Caco-2 (cell line): ENCODE measurements around the gene NT5M. TPM values are rescaled to one million over a fixed set of nuclear protein-coding genes. Genes with fewer than 3 reads are reported as not detected.

Experiments used
- BruUV-seq: library from RNA; stranded (reverse); fragments of 400-500 nt; replicated peaks from 2 replicates; lab custom pipeline; 2021; lab: Mats Ljungman, UMichigan
- CTCF ChIA-PET: fragments of 300-600 bp; sonication (Branson Sonifier 250); formaldehyde crosslinking; loops from one replicate; lab custom pipeline; 2022; ENCODE audit warnings: antibody characterized with exemption; lab: Charles Lee
- POLR2A ChIA-PET: fragments of 300-600 bp; sonication (Branson Sonifier 250); formaldehyde crosslinking; loops from one replicate; lab custom pipeline; 2022; ENCODE audit warnings: antibody characterized with exemption; lab: Charles Lee
- DNase-seq, 2 experiments: peaks; one replicate each; pipeline versions ENCODE4 v3.0.0 to v3.0.0-alpha.2; 2020 to 2022
- H3K27me3 ChIP-seq: replicated peaks from 2 replicates; pipeline ENCODE4 v1.6.0; 2011; ENCODE audit warnings: low read length; ENCODE audit not compliant: control insufficient read depth, insufficient read depth
- H3K36me3 ChIP-seq: 2 replicates; pipeline ENCODE4 v1.5.1; 2011; ENCODE audit warnings: low read length; ENCODE audit not compliant: control insufficient read depth, insufficient read depth
- H3K4me1 ChIP-seq: fragments of 250-450 bp; sonication (Bioruptor Pico); 2 replicates; pipeline ENCODE4 v1.5.1; 2020; ENCODE audit warnings: mild to moderate bottlenecking
- H3K4me3 ChIP-seq: 2 replicates; pipeline ENCODE4 v1.5.1; 2011; ENCODE audit warnings: low read depth, mild to moderate bottlenecking, control low read depth, low read length
- H3K9me3 ChIP-seq: fragments of 250-450 bp; sonication (Bioruptor Pico); 2 replicates; pipeline ENCODE4 v1.5.1; 2020; ENCODE audit warnings: mild to moderate bottlenecking, moderate library complexity
- H3K27ac Mint-ChIP-seq: one replicate; pipeline ENCODE4 v1.8.0; 2022; ENCODE audit warnings: mixed read lengths; ENCODE audit not compliant: unreplicated experiment
- H3K27me3 Mint-ChIP-seq: one replicate; pipeline ENCODE4 v1.8.0; 2022; ENCODE audit warnings: mixed read lengths; ENCODE audit not compliant: insufficient read depth, unreplicated experiment
- H3K36me3 Mint-ChIP-seq: one replicate; pipeline ENCODE4 v1.8.0; 2022; ENCODE audit warnings: mild to moderate bottlenecking, mixed read lengths; ENCODE audit not compliant: insufficient read depth, unreplicated experiment
- H3K4me1 Mint-ChIP-seq: one replicate; pipeline ENCODE4 v1.8.0; 2022; ENCODE audit warnings: low read depth, mixed read lengths; ENCODE audit not compliant: unreplicated experiment
- H3K4me3 Mint-ChIP-seq: one replicate; pipeline ENCODE4 v1.8.0; 2022; ENCODE audit warnings: mild to moderate bottlenecking, moderate library complexity, mixed read lengths; ENCODE audit not compliant: unreplicated experiment
- H3K9me3 Mint-ChIP-seq: one replicate; pipeline ENCODE4 v1.8.0; 2022; ENCODE audit warnings: mixed read lengths; ENCODE audit not compliant: unreplicated experiment
- intact Hi-C: fragments of 100-400 bp; cut with micrococcal nuclease; formaldehyde crosslinking; loops from one replicate; pipeline ENCODE4 v1.10.0; 2022; ENCODE audit not compliant: unreplicated experiment
- total RNA-seq: library from RNA; stranded (reverse); gene quantifications from 2 replicates; pipeline ENCODE4 v1.2.3, GENCODE V29; 2022
- TF ChIP-seq, protein P1 (sequence below), 2 experiments: fragments of 200-600 bp in 1 of 2; IDR thresholded peaks; 1 replicate in 1 of 2; 2 replicates in 1 of 2; pipeline versions ENCODE4 v1.5.1 to v1.8.0; 2011 to 2022; ENCODE audit warnings: antibody characterized with exemption in 1 of 2, control low read depth in 1 of 2, inconsistent platforms in 1 of 2, low read depth in 1 of 2, low read length in 1 of 2, mild to moderate bottlenecking in 1 of 2, moderate library complexity in 1 of 2; ENCODE audit not compliant: insufficient read depth in 1 of 2, severe bottlenecking in 1 of 2, unreplicated experiment in 1 of 2

Gene NT5M
- total RNA-seq, 1 experiment from 2014 or later, result 1.3 TPM

DNA sequence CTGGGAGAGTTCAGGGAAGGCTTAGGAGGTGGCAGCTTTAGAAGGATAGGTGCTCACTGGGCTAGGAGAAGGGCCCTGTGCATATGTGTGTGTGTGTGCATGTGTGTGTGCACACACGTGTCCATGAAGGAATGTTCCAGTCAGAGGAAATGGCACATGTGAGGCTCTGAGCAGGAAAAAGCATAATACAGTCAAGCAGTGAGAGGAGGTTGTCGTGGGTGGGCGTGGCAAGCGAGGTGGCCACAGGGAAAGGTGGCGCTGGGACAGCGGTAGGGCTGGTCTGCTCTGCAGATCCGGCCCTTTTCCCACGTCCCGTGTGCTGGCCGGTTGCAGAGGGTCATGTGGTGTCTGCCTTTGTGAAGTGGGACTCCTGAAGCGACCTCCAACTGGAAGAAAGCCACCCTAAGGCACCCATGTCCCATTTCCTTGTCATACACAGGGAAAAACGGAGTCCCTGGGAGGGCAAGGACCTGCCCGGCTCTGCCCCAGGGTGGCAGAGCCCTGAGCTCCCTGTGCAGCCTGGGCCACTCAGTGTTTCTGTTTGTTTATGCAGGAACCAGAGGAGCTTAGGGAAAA, 40.1 kb downstream of the NT5M start:
- ChIA-PET CTCF (no interaction called here), POLR2A (no interaction called here)
- DNase-seq, result peak in 1 of 2 experiments; percentile 27
- H3K4me1 Mint-ChIP-seq, result no peaks in the 10 kb centered on the region
- no peak overlapping the region for H3K27ac Mint-ChIP-seq
- peaks cover 6% of the 10 kb centered on the region; the same call in 1 of the 2 replicates for H3K4me1 ChIP-seq
- H3K36me3 Mint-ChIP-seq, result no peaks in the 10 kb centered on the region
- H3K4me3 ChIP-seq, result no peak overlapping the region
- intact Hi-C loops, result no loop called here
- BruUV-seq, result no TSS peak
- TF ChIP-seq, protein P1, sequence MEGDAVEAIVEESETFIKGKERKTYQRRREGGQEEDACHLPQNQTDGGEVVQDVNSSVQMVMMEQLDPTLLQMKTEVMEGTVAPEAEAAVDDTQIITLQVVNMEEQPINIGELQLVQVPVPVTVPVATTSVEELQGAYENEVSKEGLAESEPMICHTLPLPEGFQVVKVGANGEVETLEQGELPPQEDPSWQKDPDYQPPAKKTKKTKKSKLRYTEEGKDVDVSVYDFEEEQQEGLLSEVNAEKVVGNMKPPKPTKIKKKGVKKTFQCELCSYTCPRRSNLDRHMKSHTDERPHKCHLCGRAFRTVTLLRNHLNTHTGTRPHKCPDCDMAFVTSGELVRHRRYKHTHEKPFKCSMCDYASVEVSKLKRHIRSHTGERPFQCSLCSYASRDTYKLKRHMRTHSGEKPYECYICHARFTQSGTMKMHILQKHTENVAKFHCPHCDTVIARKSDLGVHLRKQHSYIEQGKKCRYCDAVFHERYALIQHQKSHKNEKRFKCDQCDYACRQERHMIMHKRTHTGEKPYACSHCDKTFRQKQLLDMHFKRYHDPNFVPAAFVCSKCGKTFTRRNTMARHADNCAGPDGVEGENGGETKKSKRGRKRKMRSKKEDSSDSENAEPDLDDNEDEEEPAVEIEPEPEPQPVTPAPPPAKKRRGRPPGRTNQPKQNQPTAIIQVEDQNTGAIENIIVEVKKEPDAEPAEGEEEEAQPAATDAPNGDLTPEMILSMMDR (IDR thresholded peaks at IDR 0.05; ENCODE audit: insufficient read depth in 1 of 2, low read depth in 1 of 2, low read length in 1 of 2, severe bottlenecking in 1 of 2, unreplicated experiment in 1 of 2), result no peak
- no peaks in the 10 kb centered on the region for H3K27me3 ChIP-seq
- no peaks in the 10 kb centered on the region for H3K36me3 ChIP-seq
- H3K4me3 Mint-ChIP-seq, result no peak overlapping the region
- no peaks in the 10 kb centered on the region for H3K9me3 Mint-ChIP-seq
- no peaks in the 10 kb centered on the region for H3K27me3 Mint-ChIP-seq
- no peaks in the 10 kb centered on the region for H3K9me3 ChIP-seq

DNA sequence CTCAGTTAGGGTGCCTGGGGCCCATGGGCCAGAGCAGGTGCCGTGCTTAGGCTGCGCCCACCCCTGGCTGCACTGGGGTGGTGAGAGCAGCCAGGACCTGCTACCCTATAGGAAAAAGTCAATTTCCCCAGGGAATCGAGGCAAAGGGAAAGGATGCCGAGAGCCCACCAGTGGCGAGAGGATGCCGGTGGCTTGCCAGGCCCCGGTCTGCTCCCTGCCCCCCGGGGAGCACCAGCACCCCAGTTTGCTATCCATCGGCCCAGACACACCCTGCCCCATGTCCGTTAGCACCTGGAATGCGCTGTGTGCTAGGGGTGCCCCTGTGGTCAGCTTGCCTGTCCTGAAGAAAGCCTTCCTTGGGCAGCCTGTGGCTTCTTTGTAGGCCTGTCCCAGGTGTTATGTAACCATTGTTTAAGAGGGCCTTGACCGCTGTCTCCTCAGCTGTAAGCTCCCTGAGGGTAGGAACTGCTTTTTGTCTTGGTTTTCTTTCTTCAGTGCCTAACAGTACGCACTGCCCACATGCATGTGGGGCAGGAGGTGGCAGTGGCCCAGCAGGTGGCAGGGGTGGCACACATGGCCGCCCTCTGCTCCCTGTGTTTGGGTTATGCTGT, 40.8 kb downstream of the NT5M start:
- peaks cover 8% of the 10 kb centered on the region for H3K4me1 ChIP-seq
- no peaks in the 10 kb centered on the region for H3K9me3 ChIP-seq
- no TSS peak for BruUV-seq
- ChIA-PET CTCF (no interaction called here), POLR2A (no interaction called here)
- H3K4me1 Mint-ChIP-seq, result no peaks in the 10 kb centered on the region
- H3K36me3 ChIP-seq, result no peaks in the 10 kb centered on the region
- intact Hi-C loops, result no loop called here
- no peak overlapping the region for H3K4me3 Mint-ChIP-seq
- no peak overlapping the region for H3K4me3 ChIP-seq
- H3K36me3 Mint-ChIP-seq, result no peaks in the 10 kb centered on the region
- no peak overlapping the region for H3K27ac Mint-ChIP-seq
- DNase-seq, result peak in 1 of 2 experiments; percentile 25
- TF ChIP-seq, protein P1 (IDR thresholded peaks at IDR 0.05; ENCODE audit: insufficient read depth in 1 of 2, low read depth in 1 of 2, low read length in 1 of 2, severe bottlenecking in 1 of 2, unreplicated experiment in 1 of 2), result no peak
- no peaks in the 10 kb centered on the region for H3K27me3 ChIP-seq
- no peaks in the 10 kb centered on the region for H3K9me3 Mint-ChIP-seq
- no peaks in the 10 kb centered on the region for H3K27me3 Mint-ChIP-seq

DNA sequence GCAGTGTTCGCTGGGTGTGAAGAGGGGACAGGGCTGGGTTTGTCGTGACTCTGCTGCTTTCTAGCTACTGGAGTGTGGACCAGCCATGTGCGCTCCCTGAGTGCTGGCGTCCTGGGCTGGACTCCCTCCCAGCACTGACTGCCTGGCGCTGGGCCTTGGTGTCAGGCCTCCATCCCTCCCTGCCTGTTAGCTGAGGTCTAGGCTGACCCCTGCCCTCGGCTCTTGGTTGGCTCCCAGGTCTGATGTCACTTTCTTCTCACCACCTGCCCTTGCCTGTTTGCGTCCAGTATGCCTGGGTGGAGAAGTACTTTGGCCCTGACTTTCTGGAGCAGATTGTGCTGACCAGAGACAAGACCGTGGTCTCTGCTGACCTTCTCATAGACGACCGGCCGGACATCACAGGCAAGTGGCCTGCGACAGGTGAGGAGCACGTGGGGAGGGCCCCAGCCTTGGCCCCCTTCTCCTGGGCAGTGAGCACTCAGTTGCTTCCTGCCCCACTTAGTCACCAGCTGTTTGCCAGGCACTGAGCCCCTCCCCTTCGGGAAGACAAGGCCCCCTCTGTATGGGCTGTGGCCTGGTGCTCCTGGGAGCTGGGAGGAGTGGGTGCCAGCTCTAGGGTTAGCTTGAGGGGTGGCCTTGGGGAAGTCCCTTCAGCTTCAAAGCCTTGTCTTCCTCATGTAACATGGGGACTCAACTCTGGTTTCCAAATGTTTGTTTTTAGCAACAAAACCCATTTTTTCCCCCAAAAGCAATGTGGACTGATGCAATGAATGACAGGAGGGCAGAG, 41.5 kb downstream of the NT5M start:
- H3K4me1 ChIP-seq, result peaks cover 15% of the 10 kb centered on the region
- H3K27me3 ChIP-seq, result no peaks in the 10 kb centered on the region
- ChIA-PET POLR2A (no interaction called here), CTCF (no interaction called here)
- no peaks in the 10 kb centered on the region for H3K9me3 ChIP-seq
- H3K4me3 Mint-ChIP-seq, result no peak overlapping the region
- H3K4me1 Mint-ChIP-seq, result no peaks in the 10 kb centered on the region
- H3K36me3 Mint-ChIP-seq, result no peaks in the 10 kb centered on the region
- DNase-seq, result peak in 1 of 2 experiments; percentile 24
- H3K27me3 Mint-ChIP-seq, result no peaks in the 10 kb centered on the region
- no TSS peak for BruUV-seq
- H3K27ac Mint-ChIP-seq, result no peak overlapping the region
- intact Hi-C loops, result no loop called here
- no peaks in the 10 kb centered on the region for H3K9me3 Mint-ChIP-seq
- no peak overlapping the region for H3K4me3 ChIP-seq
- TF ChIP-seq, protein P1 (IDR thresholded peaks at IDR 0.05; ENCODE audit: insufficient read depth in 1 of 2, low read depth in 1 of 2, low read length in 1 of 2, severe bottlenecking in 1 of 2, unreplicated experiment in 1 of 2), result no peak
- H3K36me3 ChIP-seq, result no peaks in the 10 kb centered on the region
